ENCODE data around the gene ERC2. TPM values are rescaled to one million over a fixed set of nuclear protein-coding genes. Genes with fewer than 3 reads are reported as not detected.

ERC2 gene
- total and polyA plus RNA-seq, 2 donors (not counting 3 experiments of a cell fraction or from before 2014, with no cell fraction given), result 5.6 to 15.5 TPM

GRCh38 chr3:55875113-55875512 lies 593.2 kb downstream of the ERC2 start:
- Histone ChIP-seq H3K79me2 (ENCODE audit: control insufficient read depth, insufficient read depth, low read length) (no peaks in the 10 kb centered on the region), H3K9ac (replicated peaks; ENCODE audit: extremely low read depth, insufficient read depth, low read length) (no peak overlapping the region), H3K4me1 (ENCODE audit: control insufficient read depth, extremely low read depth, insufficient read depth, low read length) (no peaks in the 10 kb centered on the region), H2AFZ (ENCODE audit: low read depth, low read length) (no peak overlapping the region), H3K4me2 (ENCODE audit: insufficient read depth, low read length) (no peak overlapping the region), H3K27ac (ENCODE audit: insufficient read depth, low read depth, low read length) (no peak overlapping the region), H3K36me3 (ENCODE audit: control insufficient read depth in 2 of 2, extremely low read depth in 1 of 2, insufficient read depth in 2 of 2, low read length in 2 of 2) (no peaks in the 10 kb centered on the region), H3K9me1 (replicated peaks; ENCODE audit: control insufficient read depth, extremely low read depth, insufficient read depth, low read length) (no peaks in the 10 kb centered on the region), H3K9me3 (replicated peaks; ENCODE audit: control insufficient read depth, insufficient read depth, low read length) (no peaks in the 10 kb centered on the region), H3K27me3 (ENCODE audit: control insufficient read depth in 2 of 2, insufficient read depth in 2 of 2, low read length in 2 of 2) (peaks cover 0 to 2% of the 10 kb centered on the region in 2 experiments), H4K20me1 (replicated peaks; ENCODE audit: control insufficient read depth, extremely low read depth, insufficient read depth, low read length) (no peaks in the 10 kb centered on the region), H3K4me3 (replicated peaks in 1 of 3; ENCODE audit: insufficient read depth in 1 of 3, low read depth in 1 of 3, low read length in 3 of 3) (no peak overlapping the region)
- BruUV-seq (replicated peaks), result no TSS peak
- no peak for TF ChIP-seq MYC (IDR thresholded peaks at IDR 0.05; ENCODE audit: low read depth, low read length)
- no peak for TF ChIP-seq JUN (IDR thresholded peaks at IDR 0.05; ENCODE audit: borderline replicate concordance, insufficient read depth, insufficient read length, low read depth)
- CTCF ChIA-PET, result no interaction called here
- dilution Hi-C loops (cut with MboI; ENCODE audit: extremely low pct_ligation_motif_present, low sequenced_read_pairs), result no loop called here
- no peak for DNase-seq (ENCODE audit: low read depth, low spot score)
- intact Hi-C loops (cut with micrococcal nuclease), result no loop called here
- no peak for FAIRE-seq
- POLR2A ChIA-PET, result no interaction called here

- FAIRE-seq (no peak), DNase-seq (ENCODE audit: low read depth, low spot score) (no peak)
- Histone ChIP-seq H2AFZ (ENCODE audit: low read depth, low read length) (no peak overlapping the region), H3K27ac (ENCODE audit: insufficient read depth, low read depth, low read length) (no peak overlapping the region), H3K9ac (replicated peaks; ENCODE audit: extremely low read depth, insufficient read depth, low read length) (no peak overlapping the region), H4K20me1 (replicated peaks; ENCODE audit: control insufficient read depth, extremely low read depth, insufficient read depth, low read length) (no peaks in the 10 kb centered on the region), H3K4me3 (replicated peaks in 1 of 3; ENCODE audit: insufficient read depth in 1 of 3, low read depth in 1 of 3, low read length in 3 of 3) (no peak overlapping the region), H3K9me1 (replicated peaks; ENCODE audit: control insufficient read depth, extremely low read depth, insufficient read depth, low read length) (no peaks in the 10 kb centered on the region), H3K4me1 (ENCODE audit: control insufficient read depth, extremely low read depth, insufficient read depth, low read length) (no peaks in the 10 kb centered on the region), H3K79me2 (ENCODE audit: control insufficient read depth, insufficient read depth, low read length) (no peaks in the 10 kb centered on the region), H3K27me3 (ENCODE audit: control insufficient read depth in 2 of 2, insufficient read depth in 2 of 2, low read length in 2 of 2) (peaks cover 0 to 2% of the 10 kb centered on the region in 2 experiments), H3K36me3 (ENCODE audit: control insufficient read depth in 2 of 2, extremely low read depth in 1 of 2, insufficient read depth in 2 of 2, low read length in 2 of 2) (no peaks in the 10 kb centered on the region), H3K4me2 (ENCODE audit: insufficient read depth, low read length) (no peak overlapping the region), H3K9me3 (replicated peaks; ENCODE audit: control insufficient read depth, insufficient read depth, low read length) (no peaks in the 10 kb centered on the region)
- TF ChIP-seq POLR2AphosphoS5 (IDR thresholded peaks at IDR 0.05; ENCODE audit: insufficient read depth, low read depth, low read length) (no peak), EZH2 (IDR thresholded peaks at IDR 0.05; ENCODE audit: borderline replicate concordance, low read depth, low read length, severe bottlenecking) (no peak), JUN (IDR thresholded peaks at IDR 0.05; ENCODE audit: borderline replicate concordance, insufficient read depth, insufficient read length, low read depth) (no peak), GATA2 (IDR thresholded peaks at IDR 0.05; ENCODE audit: insufficient read depth, insufficient read length, low read depth, low read length) (no peak), MAX (IDR thresholded peaks at IDR 0.05; ENCODE audit: insufficient read depth, insufficient read length) (no peak), CTCF (IDR thresholded peaks at IDR 0.05; ENCODE audit: extremely low read depth in 1 of 2, insufficient read depth in 1 of 2, low read depth in 1 of 2, low read length in 2 of 2) (no peak), MYC (IDR thresholded peaks at IDR 0.05; ENCODE audit: low read depth, low read length) (no peak), FOS (IDR thresholded peaks at IDR 0.05; ENCODE audit: borderline replicate concordance, insufficient read depth, low read length) (no peak), POLR2A (IDR thresholded peaks at IDR 0.05; ENCODE audit: low read depth, low read length) (no peak)
- dilution Hi-C loops (cut with MboI; ENCODE audit: extremely low pct_ligation_motif_present, low sequenced_read_pairs) (no loop called here), intact Hi-C loops (cut with micrococcal nuclease) (no loop called here)
- BruUV-seq (replicated peaks), result no TSS peak
- CTCF ChIA-PET, result interaction anchor here (1.4 kb wide), 1 partner anchor 12 kb away, joined by 3 read pairs; no protein-coding TSS in a partner anchor
- POLR2A ChIA-PET, result no interaction called here
These were observed 594.6 kb downstream of the ERC2 start for GRCh38 chr3:55873523-55874254.
